Peyer's patch (tissue), 4 donors: Measurements from ENCODE around the gene DOHH.

Source experiments
- POLR2A ChIP-seq, 2 donors: fragments of 450-650 bp; IDR thresholded peaks; one replicate each; pipeline ENCODE4 v1.5.1; 2017; ENCODE audit warnings: antibody characterized with exemption in 2 of 2, mild to moderate bottlenecking in 2 of 2, moderate library complexity in 2 of 2
- TF ChIP-seq, protein P1 (sequence below), 6 experiments: fragments of 450-650 bp in 4 of 6; fragments of 200-600 bp in 2 of 6; sonication (generic) in 1 of 6; IDR thresholded peaks; one replicate each; pipeline ENCODE4 v1.5.1; 2017 to 2019; ENCODE audit warnings: antibody characterized with exemption in 6 of 6, mild to moderate bottlenecking in 3 of 6, moderate library complexity in 1 of 6

DNA sequence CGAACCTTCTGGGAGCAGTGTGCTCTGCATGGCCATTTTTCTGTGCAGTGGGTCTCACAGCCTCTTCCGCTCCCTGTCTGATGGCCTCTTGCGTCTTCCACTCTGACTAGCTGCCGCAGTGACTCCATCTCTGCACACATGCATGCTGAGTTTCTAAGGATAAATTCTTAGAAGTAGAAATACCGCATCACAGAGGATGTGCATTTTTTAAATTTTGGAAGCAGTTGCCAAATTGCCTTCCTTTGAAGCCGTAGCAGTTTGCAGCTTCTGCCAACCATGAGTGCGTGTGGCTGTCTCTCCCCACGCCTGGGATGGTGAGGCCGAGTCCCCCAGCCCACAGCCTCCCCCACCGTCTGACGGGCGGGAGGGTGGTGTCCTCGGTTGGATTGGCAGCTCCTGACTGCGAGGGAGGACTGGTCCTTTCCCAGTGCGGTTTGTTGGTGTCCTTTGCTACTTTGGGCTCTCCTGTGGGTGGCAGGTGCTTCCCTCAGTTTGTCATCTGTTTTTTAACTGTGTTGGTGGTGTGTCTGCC lies 15.5 kb upstream of the DOHH start:
- TF ChIP-seq, protein P1, sequence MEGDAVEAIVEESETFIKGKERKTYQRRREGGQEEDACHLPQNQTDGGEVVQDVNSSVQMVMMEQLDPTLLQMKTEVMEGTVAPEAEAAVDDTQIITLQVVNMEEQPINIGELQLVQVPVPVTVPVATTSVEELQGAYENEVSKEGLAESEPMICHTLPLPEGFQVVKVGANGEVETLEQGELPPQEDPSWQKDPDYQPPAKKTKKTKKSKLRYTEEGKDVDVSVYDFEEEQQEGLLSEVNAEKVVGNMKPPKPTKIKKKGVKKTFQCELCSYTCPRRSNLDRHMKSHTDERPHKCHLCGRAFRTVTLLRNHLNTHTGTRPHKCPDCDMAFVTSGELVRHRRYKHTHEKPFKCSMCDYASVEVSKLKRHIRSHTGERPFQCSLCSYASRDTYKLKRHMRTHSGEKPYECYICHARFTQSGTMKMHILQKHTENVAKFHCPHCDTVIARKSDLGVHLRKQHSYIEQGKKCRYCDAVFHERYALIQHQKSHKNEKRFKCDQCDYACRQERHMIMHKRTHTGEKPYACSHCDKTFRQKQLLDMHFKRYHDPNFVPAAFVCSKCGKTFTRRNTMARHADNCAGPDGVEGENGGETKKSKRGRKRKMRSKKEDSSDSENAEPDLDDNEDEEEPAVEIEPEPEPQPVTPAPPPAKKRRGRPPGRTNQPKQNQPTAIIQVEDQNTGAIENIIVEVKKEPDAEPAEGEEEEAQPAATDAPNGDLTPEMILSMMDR (IDR thresholded peaks at IDR 0.05), result no peak
- TF ChIP-seq POLR2A (IDR thresholded peaks at IDR 0.05), result no peak
